ENCODE results near the gene NAALADL2. TPM values are rescaled to one million over a fixed set of nuclear protein-coding genes. Genes with fewer than 3 reads are reported as not detected.

Gene NAALADL2
- total and polyA plus RNA-seq, 2 of the 8 experiments (the other 6 are each of a cell fraction or from before 2014, with no cell fraction given), result 0.12 to 0.22 TPM

- no peak for TF ChIP-seq ASH2L (IDR thresholded peaks at IDR 0.05; ENCODE audit: low read length)
Measured at GRCh38 chr3:175839366-175840005, 980.4 kb downstream of the NAALADL2 start (continued).
